CD4-positive, alpha-beta T cell treated with Interleukin-12 subunit alpha and Interleukin-12 subunit beta, for 1 hour (primary cell): ENCODE measurements around the gene PRTG.
"Not testable (repeated sequence)": the region's sequence is repeated elsewhere in the genome, so short reads cannot be mapped to it uniquely, and the experiment has no call there.

Source experiments
- DNase-seq: peaks from one replicate; pipeline ENCODE4 v3.0.0-alpha.2; 2020

The PRTG gene

DNA sequence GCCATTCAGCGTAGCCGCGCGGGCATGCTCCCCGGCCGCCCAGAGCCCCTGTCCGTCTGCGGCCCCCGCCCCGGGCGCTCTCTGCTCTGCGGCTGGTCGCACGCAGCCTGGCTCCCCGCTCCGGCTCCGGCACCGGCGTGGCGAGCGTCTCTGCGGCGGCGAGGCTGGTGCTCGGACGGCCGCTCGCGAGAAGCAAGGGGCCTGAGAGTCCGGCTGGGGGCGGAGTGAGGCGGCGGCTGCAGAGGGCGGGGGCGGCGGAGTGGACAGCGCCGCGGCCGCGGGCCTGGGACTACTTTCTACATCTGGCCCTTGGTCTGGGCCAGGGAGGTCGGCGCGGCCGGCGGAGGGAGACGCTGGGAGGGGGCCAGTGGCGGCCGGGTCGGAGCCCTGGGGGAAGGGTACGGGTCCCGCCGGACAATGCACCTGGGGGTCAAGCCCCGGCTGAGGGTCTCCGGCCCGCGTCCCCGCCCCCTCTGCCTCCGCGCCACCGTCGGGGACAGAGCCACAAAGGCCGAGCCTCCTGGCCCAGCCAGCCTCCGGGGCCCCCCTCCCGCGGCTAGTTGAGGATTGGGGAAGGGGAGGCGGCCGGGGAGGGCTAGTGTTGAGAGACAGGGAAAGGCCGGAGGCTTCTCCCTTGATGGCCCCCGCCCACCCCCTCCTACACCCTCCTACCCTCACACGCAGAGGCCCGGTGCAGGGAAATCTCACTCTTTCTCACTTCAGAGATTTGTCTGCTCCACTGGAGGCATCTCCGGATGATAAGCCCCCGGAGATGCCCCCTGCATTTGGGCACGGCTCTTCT, at the start of gene PRTG:
TSS of gene PRTG (minus strand) at position 226 of the 802 bp plus-strand sequence. CDS start at position 5, 221 bp downstream.
- DNase-seq, result no peak

DNA sequence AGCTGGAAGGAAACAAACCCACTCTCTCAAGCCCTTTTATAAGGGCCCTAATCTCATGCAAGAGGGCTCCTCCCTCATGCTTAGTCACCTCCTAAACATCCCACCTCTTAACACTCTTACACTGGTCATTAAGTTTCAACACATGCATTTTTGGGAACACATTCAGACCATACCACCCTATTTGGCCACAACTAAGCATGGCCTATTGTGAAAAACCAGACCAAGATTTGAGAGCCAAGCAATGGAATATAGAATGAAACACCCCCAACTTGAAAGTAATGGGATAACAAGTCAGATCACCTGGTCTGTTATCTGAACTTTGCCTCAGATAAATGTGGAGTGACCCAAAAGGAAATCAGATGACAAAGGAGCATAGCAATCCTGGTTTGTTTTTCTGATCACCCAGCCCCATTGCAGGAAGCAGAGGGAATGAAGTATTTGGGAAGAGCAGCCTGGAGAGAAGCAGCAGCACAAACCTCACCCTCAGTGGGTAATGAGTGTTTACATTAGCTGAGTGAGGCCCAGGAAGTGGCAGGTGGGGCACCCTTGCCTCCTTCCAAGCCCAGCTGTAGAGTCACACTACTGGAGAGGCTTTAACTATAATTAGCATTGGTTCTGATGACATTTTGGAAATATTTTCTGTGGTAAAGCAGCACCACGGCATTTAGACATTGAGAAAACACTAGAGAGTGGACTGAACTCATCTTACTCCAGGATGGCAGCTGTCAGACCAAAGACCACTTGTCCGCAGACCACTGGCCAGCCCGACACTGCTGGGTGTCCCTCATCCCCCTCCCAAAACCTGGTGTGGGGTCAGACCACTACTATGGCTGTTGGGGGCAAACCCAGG, 48.8 kb upstream of the PRTG start:
- no peak for DNase-seq

GRCh38 chr15:55789066-55789660, 46.2 kb upstream of the PRTG start:
- peak; percentile 36 for DNase-seq

DNA sequence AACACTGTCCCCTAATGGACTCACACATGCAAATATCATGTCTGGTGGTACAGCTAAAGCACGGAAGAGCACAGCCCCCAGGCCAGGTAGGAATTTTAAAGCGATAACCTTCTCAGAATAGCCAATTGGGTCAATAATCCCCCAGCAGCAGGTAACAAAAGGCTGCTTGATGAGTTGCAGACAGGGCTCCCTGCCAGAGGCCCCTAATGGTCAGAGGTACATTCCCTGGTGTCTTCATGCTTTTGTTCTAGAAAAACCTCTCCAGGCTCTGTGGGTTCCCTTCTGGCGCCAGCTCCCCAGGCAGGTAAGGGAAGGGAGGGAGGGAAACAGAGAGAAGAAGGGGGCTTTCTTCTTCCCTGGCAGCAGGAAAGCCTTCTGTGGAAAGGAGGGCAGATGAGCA, 43.4 kb upstream of the PRTG start:
- DNase-seq, result no peak

- DNase-seq, result not testable (repeated sequence)
Measured at GRCh38 chr15:55785593-55785992, 42.6 kb upstream of the PRTG start.

- DNase-seq, result no peak
Measured at GRCh38 chr15:55784286-55784685, 41.3 kb upstream of the PRTG start.

DNA sequence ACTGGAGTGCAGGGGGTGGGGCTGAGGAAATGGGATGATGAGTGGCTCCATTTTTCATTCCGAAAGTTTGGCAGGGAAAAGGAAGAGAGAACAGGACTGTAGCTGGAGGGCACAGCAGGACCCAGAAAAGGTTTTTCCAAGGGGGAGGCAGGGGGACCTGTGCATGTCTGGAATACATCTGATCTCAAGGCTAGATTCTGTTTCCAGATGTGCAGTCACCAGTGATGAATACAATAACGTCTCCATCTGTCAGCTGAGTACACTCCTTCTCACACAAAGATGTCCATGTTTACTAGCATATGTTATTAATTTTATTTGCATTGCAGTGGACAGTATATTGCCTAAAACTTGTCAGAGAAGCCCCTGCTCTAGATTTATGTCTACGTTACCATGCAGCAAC, 39.9 kb upstream of the PRTG start:
- DNase-seq, result no peak

DNA sequence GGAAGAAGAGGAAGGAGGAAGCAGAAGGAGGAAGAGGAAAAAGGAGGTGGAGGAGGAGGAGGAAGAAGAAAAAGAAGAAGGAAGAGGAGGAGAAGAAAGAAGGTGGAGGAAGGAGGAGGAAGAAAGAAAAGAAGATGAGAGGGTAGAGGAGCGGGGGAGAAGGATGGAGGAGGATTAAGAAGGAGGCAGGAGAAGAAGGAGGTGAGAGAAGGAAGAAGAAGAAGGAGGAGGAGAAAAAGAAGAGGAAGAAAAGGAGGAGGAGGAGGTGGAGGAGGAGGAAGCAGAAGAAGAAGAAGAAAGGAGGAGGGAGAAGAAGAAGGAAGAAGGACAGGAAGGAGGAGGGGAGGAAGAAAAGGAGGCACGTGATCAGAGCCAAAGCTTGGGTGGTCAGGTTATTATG, 37.3 kb upstream of the PRTG start:
- no peak for DNase-seq

GRCh38 chr15:55778932-55779331, 36.0 kb upstream of the PRTG start:
- no peak for DNase-seq

- DNase-seq, result no peak
Measured at GRCh38 chr15:55775316-55775715, 32.4 kb upstream of the PRTG start.

- peak; percentile 28 for DNase-seq
Measured at GRCh38 chr15:55774113-55774970, 31.4 kb upstream of the PRTG start.

- DNase-seq, result no peak
Measured at GRCh38 chr15:55770806-55771205, 27.9 kb upstream of the PRTG start.

DNA sequence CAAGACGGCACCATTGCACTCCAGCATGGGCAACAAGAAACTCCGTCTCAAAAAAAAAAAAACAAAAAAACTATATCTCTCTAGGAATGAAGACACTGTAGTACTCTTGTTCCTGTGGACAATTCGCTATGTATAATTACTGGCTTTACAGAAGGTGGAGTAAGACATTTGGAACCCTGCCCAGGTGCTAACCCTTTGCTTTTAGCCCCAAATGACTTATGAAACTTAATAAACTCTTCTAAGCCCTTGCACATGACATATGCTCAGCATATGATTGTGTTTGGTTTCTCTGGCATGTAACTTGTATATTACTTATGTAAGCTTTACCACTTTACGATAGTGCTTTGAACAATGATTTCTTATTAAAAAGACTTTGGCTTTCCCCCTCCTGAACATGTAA, 27.3 kb upstream of the PRTG start:
- DNase-seq, result no peak

DNA sequence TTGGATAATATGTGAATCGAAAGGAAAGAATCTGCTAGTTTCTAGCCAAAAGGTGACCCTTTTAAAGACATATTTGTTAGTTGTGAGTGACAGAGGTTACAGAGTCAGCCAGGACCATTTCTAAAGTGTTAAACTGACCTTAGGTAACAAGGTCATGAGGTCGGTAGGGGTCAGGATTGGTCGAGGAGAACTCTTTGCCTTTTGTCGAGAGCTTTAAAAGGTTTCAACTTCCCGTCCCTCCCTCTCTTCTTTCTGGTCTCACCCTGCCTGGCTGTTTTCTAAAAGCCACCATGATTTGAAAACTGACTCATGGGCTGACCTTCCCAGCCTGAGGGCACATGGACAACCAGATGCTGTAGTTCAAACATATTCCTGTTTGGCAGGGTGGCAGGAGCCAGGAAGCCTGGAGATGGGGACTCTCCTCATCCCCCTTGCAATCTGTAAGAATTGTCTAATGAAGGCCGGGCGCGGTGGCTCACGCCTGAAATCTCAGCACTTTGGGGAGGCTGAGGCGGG, 25.8 kb upstream of the PRTG start:
- DNase-seq, result no peak

DNA sequence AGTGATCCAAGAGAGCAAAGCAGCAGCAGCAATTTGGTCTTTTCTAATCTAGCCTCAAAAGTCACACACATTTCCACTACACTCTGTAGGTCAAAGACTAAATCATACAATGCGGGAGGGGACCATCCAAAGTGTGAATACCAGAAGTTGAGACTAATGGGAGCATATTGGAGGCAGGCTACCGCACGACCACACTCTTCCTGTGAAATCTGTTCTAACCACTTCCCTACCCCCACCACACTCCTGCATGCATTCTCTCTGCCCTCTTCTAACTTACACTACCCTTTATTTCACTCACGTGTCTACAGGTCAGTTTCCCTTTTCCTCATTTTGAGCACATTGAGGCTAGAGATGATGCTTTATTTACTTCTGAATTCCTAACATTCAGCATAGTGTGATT, 23.7 kb upstream of the PRTG start:
- no peak for DNase-seq

- DNase-seq, result no peak
Measured at GRCh38 chr15:55764398-55764797, 21.4 kb upstream of the PRTG start.

DNA sequence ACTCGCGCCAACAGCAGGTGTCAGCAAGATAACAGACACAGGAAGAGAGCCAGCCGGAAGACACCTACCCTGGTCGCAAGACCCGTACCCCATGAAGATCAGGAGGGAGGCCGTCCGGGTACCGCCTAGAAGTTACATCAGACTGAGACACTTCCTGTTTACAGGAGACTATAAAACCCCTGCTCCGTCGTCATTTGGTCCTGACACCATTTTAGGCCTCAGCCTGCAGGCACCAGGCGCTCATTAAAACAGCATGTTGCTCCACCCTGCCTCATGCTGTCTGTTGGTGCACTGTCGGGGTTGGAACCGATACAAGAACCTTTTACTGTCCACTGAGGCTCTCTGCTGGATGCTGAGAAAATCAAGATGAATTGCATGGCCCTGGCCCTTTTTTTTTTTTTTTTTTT, 15.6 kb upstream of the PRTG start:
- no peak for DNase-seq

- not testable (repeated sequence) for DNase-seq
Measured at GRCh38 chr15:55753433-55753832, 10.5 kb upstream of the PRTG start.

GRCh38 chr15:55750706-55751105, 7.8 kb upstream of the PRTG start:
- DNase-seq, result no peak

- no peak for DNase-seq
Measured at GRCh38 chr15:55743729-55744655, 1.0 kb upstream of the PRTG start.

- DNase-seq, result no peak
Measured at GRCh38 chr15:55742498-55742926, 440 bp downstream of the PRTG start.
